HuH-7 (cell line): Measurements from ENCODE around the gene SLC41A3.
"Not testable (repeated sequence)": the region's sequence is repeated elsewhere in the genome, so short reads cannot be mapped to it uniquely, and the experiment has no call there.

Experiments
- DNase-seq: peaks from one replicate; pipeline ENCODE4 v3.0.0; 2011; ENCODE audit warnings: low spot score

The SLC41A3 gene

GRCh38 chr3:126053949-126054569 is 29.9 kb downstream of the SLC41A3 start:
- DNase-seq = no peak

DNA sequence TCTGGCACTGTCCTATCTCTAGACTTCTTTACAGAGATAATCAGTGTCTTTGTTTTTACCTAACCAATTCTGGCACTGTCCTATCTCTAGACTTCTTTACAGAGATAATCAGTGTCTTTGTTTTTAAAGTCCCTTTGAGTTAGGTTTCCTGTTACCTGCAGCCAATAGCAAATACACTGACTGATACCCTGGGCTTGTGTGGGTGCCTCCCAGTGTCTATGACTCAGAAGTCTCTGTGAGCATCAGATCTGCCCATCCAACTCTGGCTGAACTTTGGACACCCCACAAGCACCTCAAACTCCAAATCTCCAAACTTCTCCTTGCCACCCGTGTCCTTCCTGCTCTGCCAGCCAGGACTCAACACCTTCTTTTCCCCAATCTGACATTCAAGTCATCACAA is 30.4 kb downstream of the SLC41A3 start:
- DNase-seq = no peak

- no peak for DNase-seq
These were observed 31.5 kb downstream of the SLC41A3 start for GRCh38 chr3:126052196-126053058.

DNA sequence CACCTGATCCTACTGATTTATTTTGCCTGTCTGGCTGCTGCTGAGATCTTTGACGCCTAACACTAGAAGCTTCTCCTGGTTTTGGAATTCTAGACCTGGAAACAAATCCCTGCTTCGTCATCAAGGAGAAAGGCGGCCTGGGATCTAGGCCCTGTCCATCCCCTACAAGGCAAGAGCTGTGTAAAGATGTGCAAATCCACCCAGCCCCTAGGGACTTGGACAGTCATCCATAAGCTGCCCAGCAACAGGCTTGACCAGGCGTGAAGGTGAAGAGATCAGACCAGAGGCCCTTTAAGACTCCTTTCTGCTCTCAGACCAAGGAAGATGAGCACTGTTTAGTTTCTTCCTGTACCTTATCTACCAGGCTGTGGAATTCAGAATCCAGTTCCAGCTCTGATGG is 32.2 kb downstream of the SLC41A3 start:
- no peak for DNase-seq

- DNase-seq = no peak
These were observed 32.7 kb downstream of the SLC41A3 start for GRCh38 chr3:126051234-126051633.

DNA sequence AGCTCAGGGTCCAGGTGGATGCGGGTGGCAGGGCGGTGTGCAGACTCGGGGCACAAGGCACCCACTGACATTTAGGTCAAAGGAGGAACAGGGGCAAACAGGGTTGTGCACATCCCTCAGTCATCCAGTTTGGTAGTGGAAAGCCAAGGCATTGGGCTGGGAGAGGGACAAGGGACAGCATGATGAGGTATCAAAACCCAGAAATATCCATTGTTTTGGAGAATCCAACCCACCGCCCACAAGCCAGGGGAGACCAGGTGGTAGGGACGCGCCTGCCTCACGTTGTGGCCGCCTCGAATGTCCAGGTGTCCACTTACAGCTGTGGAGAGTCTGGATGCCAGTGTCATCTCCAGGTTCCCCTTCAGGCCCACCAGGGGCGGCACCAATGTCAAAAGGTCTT is 33.3 kb downstream of the SLC41A3 start:
- DNase-seq = no peak

DNA sequence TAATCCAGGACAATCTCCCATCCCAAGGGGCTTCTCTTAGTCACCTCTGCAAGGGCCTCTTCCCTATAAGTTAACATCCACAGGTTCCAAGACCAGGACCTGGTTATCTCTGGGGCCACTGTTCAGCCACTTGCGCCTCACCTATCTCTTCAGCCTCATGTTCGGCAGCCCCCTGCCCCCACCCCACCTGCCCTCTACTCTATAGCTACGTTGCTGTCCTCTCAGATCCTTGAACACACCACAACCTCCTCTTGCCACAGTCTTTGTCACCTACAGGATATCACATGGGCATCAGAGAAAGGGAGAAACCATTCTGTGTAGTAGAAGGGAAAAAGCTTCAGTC is 33.9 kb downstream of the SLC41A3 start:
- DNase-seq = no peak

- DNase-seq = no peak
These were observed 34.5 kb downstream of the SLC41A3 start for GRCh38 chr3:126049289-126050049.

DNA sequence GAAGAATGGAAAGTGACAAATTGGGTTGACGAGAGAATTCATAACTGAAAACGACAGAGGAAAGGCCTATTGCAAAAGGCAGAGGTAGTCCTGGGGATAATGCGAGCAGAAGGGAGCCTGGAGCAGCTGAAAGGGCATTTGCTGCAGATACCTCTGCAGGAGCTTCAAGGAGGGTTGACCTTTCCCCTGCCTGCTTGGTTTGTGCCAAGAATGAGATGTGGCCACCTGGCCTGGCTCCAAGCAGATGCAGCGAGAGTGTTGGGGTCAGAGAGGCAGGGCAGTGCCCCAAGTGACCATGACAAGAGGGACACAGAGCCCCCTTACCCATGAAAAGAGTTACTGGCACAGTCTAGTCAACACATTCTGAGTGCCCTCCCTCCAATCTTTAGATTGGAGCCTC is 43.5 kb downstream of the SLC41A3 start:
- DNase-seq = no peak

GRCh38 chr3:126039870-126040269 is 44.1 kb downstream of the SLC41A3 start:
- no peak for DNase-seq

- not testable (repeated sequence) for DNase-seq
These were observed 45.1 kb downstream of the SLC41A3 start for GRCh38 chr3:126038791-126039190.

DNA sequence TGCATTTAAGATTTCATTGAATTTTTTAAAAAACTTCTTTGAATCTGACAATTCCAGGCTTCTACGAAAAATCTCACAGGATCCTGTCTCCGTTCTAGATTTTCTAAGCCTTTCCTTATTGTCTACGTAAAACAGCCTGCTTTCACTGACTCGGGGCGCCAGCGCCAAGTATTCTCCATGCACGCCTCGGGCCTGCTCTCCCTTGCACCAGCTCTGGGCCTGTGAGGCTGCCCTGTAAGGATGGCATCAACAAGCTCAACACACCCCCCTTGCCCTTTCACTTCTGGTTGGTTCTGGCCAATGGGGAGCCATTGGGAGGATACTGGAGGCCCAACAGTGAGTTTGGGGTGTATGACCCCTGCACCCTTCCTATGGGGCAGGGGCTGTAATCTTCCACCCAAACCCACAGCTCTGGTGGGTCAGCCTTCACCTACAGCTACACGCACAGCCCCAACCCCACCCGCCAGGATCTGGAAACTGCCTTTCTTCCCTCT is 47.8 kb downstream of the SLC41A3 start:
- no peak for DNase-seq

GRCh38 chr3:126035362-126036050 is 48.4 kb downstream of the SLC41A3 start:
- no peak for DNase-seq

GRCh38 chr3:126034481-126035361 is 49.2 kb downstream of the SLC41A3 start:
- DNase-seq = no peak

- no peak for DNase-seq
These were observed 50.2 kb downstream of the SLC41A3 start for GRCh38 chr3:126033765-126034164.

DNA sequence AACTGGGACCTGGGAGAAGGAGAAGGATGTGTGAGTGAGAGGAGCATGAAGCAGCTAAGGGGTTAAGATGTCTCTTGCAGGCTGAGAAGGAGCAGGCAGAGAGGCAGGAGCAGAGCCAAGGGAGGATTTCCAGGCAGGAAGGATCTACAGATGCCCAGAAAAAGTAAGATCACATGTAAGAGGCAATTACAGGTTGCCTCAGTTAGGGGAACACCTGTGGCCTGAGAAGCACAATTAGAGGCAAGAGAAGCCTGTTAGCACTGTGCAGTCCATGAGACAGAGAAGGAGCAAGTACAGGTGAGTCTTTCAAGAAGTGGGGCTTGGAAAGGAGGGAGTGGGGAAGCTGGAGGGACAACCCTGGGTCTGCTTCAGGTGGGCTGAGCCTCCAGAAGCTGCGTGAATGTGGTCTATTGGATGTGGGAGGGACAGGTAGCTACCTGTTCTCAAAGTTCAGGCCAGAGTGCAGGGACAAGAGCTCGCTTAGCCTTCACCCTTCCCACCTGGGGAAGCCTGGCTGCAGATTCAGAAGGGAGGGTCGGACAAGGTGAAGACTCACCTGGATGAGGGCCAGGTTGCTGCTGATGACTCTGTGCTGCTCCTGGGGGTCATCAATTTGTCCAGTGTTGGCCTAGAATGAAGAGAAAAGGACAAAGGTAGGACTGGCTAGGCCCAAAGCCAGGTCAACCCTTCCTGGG is 50.7 kb downstream of the SLC41A3 start:
- DNase-seq = no peak

DNA sequence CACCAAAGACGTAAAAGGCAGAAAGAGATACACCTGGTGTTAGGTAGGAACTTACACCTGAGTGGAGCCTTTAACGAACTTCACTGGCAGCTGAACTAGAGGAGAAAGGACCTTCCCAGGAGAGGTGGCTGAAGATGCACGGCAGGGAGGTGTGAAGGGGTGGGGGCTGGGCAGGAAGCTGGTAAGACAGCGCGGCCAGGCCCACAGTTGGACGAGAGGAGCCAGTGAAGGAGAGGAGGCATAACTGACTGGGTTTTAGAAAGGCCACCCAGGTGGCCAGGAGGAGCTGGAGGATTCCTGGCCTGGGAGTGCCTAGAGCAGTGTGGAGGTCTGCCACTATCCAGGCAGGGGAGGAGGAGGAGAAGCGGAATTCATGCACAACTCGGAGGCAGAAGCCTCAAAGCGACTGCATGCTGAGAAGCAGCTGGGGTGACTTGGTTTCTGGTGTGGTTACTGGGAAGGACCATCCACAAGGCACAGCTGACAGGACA is 51.9 kb downstream of the SLC41A3 start:
- DNase-seq = no peak

DNA sequence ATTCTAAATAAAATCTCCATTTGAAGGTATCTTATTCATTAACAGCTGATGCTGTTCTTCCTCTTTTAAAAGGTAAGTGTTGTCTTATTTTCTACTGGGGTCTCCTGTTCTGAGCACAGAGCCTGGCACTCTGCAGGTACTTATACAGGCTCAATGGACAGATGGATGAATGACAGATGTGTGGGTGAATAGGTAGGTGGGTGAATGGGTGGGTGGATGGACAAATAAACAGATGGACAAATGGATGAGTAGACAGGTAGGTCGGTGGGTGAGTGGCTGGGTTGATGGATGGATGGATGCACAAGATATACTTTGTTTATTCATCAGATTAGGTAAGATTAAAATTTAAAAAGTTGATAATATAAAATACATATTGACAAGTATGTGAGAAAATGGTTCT is 53.5 kb downstream of the SLC41A3 start:
- DNase-seq = no peak

DNA sequence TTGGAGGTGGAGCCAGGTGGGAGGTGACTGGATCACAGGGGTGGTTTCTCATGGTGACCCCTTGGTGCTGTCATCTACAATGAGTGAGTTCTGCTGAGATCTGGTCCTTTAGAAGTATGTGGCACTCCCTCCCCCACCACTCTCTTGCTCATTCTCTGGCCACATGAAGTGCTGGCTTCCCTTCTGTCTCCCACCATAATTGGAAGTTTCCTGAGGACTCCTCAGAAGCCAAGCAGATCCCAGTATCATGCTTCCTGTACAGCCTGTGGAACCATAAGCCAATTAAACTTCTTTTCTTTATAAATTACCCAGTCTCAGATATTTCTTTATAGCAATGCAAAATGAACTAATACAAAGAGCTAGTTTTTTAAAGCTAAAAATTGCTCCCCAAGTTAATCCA is 54.7 kb downstream of the SLC41A3 start:
- no peak for DNase-seq

DNA sequence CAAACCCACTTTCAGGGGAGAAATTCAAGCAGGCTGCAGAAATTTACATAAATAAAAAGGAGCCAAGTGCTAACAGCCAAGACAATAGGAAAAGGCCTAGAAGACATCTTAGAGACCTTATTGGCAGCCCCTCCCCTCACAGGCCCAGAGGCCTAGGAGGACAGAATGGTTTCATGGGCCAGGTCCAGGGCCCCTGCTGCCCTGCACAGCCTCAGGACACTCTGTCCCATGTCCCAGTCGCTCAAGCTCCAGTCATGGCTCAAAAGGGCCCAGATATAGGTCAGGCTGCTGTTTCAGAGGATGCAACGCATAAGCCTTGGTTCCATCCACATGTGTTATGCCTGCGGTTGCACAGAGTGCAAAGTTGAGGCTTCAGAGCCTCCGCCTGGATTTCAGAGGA is 55.8 kb downstream of the SLC41A3 start:
- no peak for DNase-seq
